Upper lobe of left lung (tissue), 4 donors: ENCODE data around the gene NEURL1B.

Source experiments
- CTCF ChIP-seq, 6 experiments: fragments of 450-650 bp in 4 of 6; fragments of 200-600 bp in 2 of 6; sonication (generic) in 2 of 6; IDR thresholded peaks; one replicate each; pipeline ENCODE4 v1.5.1; 2016 to 2019; ENCODE audit warnings: antibody characterized with exemption in 6 of 6
- POLR2A ChIP-seq, 4 donors: fragments of 450-650 bp; IDR thresholded peaks; one replicate each; pipeline ENCODE4 v1.5.1; 2016 to 2017; ENCODE audit warnings: antibody characterized with exemption in 4 of 4, mild to moderate bottlenecking in 2 of 4

- TF ChIP-seq CTCF (IDR thresholded peaks at IDR 0.05) (no peak), POLR2A (IDR thresholded peaks at IDR 0.05) (no peak)
Measured at GRCh38 chr5:172636279-172637050, 4.6 kb upstream of the NEURL1B start.
